ENCODE results near the gene ERICH2. TPM values are rescaled to one million over a fixed set of nuclear protein-coding genes. Genes with fewer than 3 reads are reported as not detected.
"Not testable (repeated sequence)": the region's sequence is repeated elsewhere in the genome, so short reads cannot be mapped to it uniquely, and the experiment has no call there.

The ERICH2 gene
- total RNA-seq, 1 donor from 2014 or later: not detected

DNA sequence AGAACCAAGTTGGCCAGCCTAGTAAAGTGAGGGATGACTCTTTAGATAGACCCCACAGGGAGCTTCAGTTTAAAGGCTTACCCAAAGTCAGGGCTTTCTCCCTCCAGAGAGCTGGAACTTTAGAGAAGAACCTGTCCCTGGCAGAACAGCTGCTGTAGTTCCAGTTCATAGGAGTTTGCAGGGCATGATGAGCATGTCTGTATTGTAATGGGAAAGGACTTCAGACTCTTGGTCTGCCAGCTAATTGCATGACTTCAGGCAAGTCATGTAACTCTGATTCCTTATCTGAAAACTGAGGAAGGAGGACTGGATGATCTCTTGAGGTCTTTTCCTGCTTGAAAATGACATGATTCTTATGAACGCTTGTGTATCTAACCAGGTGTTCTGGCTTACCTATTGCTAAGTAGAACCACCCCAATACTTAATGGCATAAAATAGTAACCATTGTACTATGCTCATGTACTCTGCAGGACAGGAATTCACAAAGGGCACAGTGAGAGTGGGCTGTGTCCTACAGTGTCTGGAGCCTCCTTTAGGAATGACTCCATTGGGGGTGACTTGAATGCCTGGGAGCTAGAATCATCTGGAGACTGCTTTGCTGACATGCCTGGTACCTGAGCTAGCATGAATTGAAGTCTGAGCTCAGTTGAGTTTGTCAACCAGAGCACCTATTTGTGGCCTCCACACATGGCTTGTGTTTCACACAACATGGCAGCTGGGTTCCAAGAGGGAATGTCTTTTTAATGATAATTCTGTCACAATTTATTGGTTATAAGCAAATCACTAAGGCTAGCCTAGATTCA lies 36.2 kb upstream of the ERICH2 start:
- Histone ChIP-seq H3K27ac (no peak overlapping the region), H3K4me1 (no peaks in the 10 kb centered on the region), H3K36me3 (no peaks in the 10 kb centered on the region), H3K27me3 (no peaks in the 10 kb centered on the region), H3K4me3 (no peak overlapping the region), H3K9me3 (no peaks in the 10 kb centered on the region)
- DNase-seq (ENCODE audit: extremely low spot score in 2 of 2): no peak
- intact Hi-C loops (cut with DNase I): no loop called here
- TF ChIP-seq, protein P1, sequence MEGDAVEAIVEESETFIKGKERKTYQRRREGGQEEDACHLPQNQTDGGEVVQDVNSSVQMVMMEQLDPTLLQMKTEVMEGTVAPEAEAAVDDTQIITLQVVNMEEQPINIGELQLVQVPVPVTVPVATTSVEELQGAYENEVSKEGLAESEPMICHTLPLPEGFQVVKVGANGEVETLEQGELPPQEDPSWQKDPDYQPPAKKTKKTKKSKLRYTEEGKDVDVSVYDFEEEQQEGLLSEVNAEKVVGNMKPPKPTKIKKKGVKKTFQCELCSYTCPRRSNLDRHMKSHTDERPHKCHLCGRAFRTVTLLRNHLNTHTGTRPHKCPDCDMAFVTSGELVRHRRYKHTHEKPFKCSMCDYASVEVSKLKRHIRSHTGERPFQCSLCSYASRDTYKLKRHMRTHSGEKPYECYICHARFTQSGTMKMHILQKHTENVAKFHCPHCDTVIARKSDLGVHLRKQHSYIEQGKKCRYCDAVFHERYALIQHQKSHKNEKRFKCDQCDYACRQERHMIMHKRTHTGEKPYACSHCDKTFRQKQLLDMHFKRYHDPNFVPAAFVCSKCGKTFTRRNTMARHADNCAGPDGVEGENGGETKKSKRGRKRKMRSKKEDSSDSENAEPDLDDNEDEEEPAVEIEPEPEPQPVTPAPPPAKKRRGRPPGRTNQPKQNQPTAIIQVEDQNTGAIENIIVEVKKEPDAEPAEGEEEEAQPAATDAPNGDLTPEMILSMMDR (IDR thresholded peaks at IDR 0.05): no peak

DNA sequence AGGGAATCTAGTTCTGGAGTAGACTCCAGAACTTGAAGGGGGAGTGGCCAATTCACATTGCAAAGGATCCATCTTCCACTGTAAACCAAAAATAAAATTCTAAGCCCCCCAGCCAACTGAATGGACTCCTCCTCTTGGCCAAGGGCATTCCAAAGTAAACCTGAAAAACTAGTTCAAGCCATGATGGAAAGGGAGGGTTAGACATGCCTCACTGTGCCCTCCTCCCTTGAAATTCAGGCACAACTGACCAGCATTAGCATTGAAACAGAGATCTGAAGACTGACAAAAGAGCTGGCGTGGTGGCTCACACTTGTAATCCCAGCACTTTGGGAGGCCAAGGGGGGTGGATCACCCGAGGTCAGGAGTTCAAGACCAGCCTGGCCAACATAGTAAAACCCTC lies 35.6 kb upstream of the ERICH2 start:
- H3K27me3 ChIP-seq; H3K9me3 ChIP-seq; H3K27ac ChIP-seq; H3K36me3 ChIP-seq; H3K4me1 ChIP-seq; intact Hi-C loops (cut with DNase I); H3K4me3 ChIP-seq; DNase-seq (ENCODE audit: extremely low spot score in 2 of 2): not testable (repeated sequence)

DNA sequence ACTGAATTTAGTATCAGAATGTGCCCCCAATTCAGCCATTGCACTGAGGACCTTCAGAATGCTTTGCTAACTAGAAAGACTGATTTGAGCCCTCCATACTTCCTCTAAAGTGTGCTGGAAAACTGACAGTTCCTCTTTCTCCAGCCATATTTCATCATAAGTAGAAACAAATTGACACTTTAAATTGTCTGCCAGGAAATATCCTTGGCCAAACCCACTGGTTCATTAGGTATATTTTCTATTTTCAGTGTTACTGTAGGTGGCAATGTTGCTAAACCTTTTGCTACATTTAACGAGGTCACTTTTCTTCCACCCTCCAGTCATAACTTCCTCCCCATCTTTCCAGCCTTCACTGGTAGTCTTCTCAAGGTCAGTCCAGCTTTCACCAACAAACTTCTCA lies 33.5 kb upstream of the ERICH2 start:
- Histone ChIP-seq H3K27ac (no peak overlapping the region), H3K9me3 (no peaks in the 10 kb centered on the region), H3K4me3 (no peak overlapping the region), H3K27me3 (no peaks in the 10 kb centered on the region), H3K4me1 (no peaks in the 10 kb centered on the region), H3K36me3 (no peaks in the 10 kb centered on the region)
- TF ChIP-seq, protein P1 (IDR thresholded peaks at IDR 0.05): no peak
- TF ChIP-seq POLR2AphosphoS5 (IDR thresholded peaks at IDR 0.05; ENCODE audit: insufficient read depth in 1 of 2, low read depth in 1 of 2): no peak
- no peak for TF ChIP-seq POLR2A (IDR thresholded peaks at IDR 0.05)
- intact Hi-C loops (cut with DNase I): no loop called here
- no peak for DNase-seq (ENCODE audit: extremely low spot score in 2 of 2)

DNA sequence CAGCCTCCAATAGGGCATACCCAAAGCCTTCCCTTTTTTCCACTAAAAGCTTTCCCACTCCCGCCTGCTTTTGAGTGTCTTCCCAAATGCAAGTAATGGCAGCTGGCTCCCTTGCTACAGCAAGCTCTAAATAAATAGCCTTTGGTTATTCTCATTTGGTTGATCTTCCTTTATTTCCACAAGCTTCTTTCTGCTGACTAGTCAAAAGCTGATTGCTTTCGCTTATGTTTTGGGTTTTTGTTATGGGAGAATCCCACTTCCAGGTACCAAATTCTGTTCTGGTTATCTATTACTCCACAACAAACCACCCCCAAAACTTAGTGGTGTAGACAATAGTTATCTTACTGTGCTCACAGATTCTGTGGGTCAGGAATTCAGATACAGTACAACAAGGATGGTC lies 32.8 kb upstream of the ERICH2 start:
- Histone ChIP-seq H3K4me3 (no peak overlapping the region), H3K4me1 (no peaks in the 10 kb centered on the region), H3K36me3 (no peaks in the 10 kb centered on the region), H3K27ac (no peak overlapping the region), H3K9me3 (no peaks in the 10 kb centered on the region), H3K27me3 (no peaks in the 10 kb centered on the region)
- intact Hi-C loops (cut with DNase I): no loop called here
- TF ChIP-seq POLR2AphosphoS5 (IDR thresholded peaks at IDR 0.05; ENCODE audit: insufficient read depth in 1 of 2, low read depth in 1 of 2): no peak
- no peak for TF ChIP-seq POLR2A (IDR thresholded peaks at IDR 0.05)
- TF ChIP-seq, protein P1 (IDR thresholded peaks at IDR 0.05): no peak
- DNase-seq (ENCODE audit: extremely low spot score in 2 of 2): no peak

DNA sequence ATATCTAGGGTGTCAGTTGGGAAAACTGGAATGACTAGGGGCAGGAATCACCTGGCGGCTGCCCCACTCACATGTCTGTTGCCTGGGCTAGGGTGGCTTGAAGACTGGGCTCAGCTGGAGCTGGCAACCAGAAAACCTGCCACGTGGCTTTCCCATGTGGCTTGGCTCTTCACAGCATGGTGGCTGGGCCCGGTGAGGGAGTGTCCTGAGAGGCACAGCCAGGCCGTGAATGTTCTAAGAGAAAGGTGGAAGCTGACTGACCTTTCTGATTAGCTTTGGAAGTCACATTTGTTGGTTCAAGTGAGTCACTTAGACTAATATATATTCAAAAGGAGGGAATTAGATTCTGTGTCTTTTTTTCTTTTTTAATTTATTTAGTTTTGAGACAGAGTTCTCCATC lies 32.4 kb upstream of the ERICH2 start:
- no peaks in the 10 kb centered on the region for H3K27me3 ChIP-seq
- no peak overlapping the region for H3K27ac ChIP-seq
- intact Hi-C loops (cut with DNase I): no loop called here

More for the DNA sequence above, 32.4 kb upstream of the ERICH2 start:
- no peak for DNase-seq (ENCODE audit: extremely low spot score in 2 of 2)
- Histone ChIP-seq H3K4me3 (no peak overlapping the region), H3K36me3 (no peaks in the 10 kb centered on the region), H3K9me3 (no peaks in the 10 kb centered on the region), H3K4me1 (no peaks in the 10 kb centered on the region)
- TF ChIP-seq POLR2AphosphoS5 (IDR thresholded peaks at IDR 0.05; ENCODE audit: insufficient read depth in 1 of 2, low read depth in 1 of 2) (no peak), POLR2A (IDR thresholded peaks at IDR 0.05) (no peak)
- TF ChIP-seq, protein P1 (IDR thresholded peaks at IDR 0.05): no peak
